Measurements from ENCODE around the gene MAP7. TPM values are rescaled to one million over a fixed set of nuclear protein-coding genes. Genes with fewer than 3 reads are reported as not detected.

MAP7 gene
- total and polyA plus RNA-seq, 9 of the 15 experiments (the other 6 are each of a cell fraction or from before 2014, with no cell fraction given): 0.76 to 7.7 (median 3.9) TPM

GRCh38 chr6:136333824-136334464 is 216.3 kb downstream of the MAP7 start:
- FAIRE-seq (peak; percentile 26), ATAC-seq (peak; percentile 78), DNase-seq (ENCODE audit: extremely low read depth in 1 of 4, low spot score in 3 of 4) (peak in 2 of 4 experiments; percentile 34 to 70)
- Histone ChIP-seq H3K9me3 (replicated peaks; ENCODE audit: control insufficient read depth, insufficient read depth, low read depth, low read length) (no peaks in the 10 kb centered on the region), H4K20me1 (replicated peaks; ENCODE audit: control insufficient read depth, insufficient read depth, low read length) (no peaks in the 10 kb centered on the region), H3K4me1 (replicated peaks in 1 of 2; ENCODE audit: control insufficient read depth in 2 of 2, insufficient read depth in 2 of 2, low read length in 2 of 2) (peaks cover 11 to 21% of the 10 kb centered on the region in 2 experiments; a peak in 4 of 5 replicates), H3K27ac (ENCODE audit: extremely low read depth, low read depth, low read length) (no peak overlapping the region; the same call in 2 of the 3 replicates), H3K4me2 (ENCODE audit: insufficient read depth, low read length) (peak overlapping the region; percentile 72), H3K4me3 (no peak overlapping the region), H3K9ac (ENCODE audit: insufficient read depth in 1 of 2, low read depth in 2 of 2, low read length in 2 of 2) (peak overlapping the region; percentile 6 to 78; a peak in 2 of 4 replicates), H3K27me3 (ENCODE audit: control insufficient read depth in 2 of 2, insufficient read depth in 2 of 2, low read length in 2 of 2) (peaks cover 3 to 23% of the 10 kb centered on the region in 2 experiments; a peak in 4 of 5 replicates), H3K36me3 (ENCODE audit: control insufficient read depth, insufficient read depth, low read length) (no peaks in the 10 kb centered on the region), H3K9me1 (ENCODE audit: control insufficient read depth, insufficient read depth, low read length) (no peaks in the 10 kb centered on the region), H2AFZ (ENCODE audit: low read depth, low read length) (peak overlapping the region; percentile 77), H3K79me2 (ENCODE audit: control insufficient read depth, insufficient read depth, low read length) (no peaks in the 10 kb centered on the region)
- BruUV-seq (replicated peaks): no TSS peak
- in situ Hi-C loops (cut with MboI) (loop anchor here (25.0 kb wide), 1 partner anchor 203 kb away; no protein-coding TSS in a partner anchor), intact Hi-C loops (cut with micrococcal nuclease) (no loop called here)
- POLR2A ChIA-PET: interaction anchor here (0.7 to 4.0 kb wide), 8 partner anchors 8 to 95 kb away, joined by 3 to 18 read pairs (median 3); partner anchors contain the start of gene BCLAF1
- CTCF ChIA-PET (ENCODE audit: low intra/inter-chr PET ratio): interaction anchor here (0.5 kb wide), 1 partner anchor 1189 kb away, joined by 5 read pairs; no protein-coding TSS in a partner anchor
- 11% methylated on average over 11 of the region's 11 CpGs for WGBS (ENCODE audit: insufficient coverage, low coverage, missing lambda C conversion rate)
- TF ChIP-seq, protein P1, sequence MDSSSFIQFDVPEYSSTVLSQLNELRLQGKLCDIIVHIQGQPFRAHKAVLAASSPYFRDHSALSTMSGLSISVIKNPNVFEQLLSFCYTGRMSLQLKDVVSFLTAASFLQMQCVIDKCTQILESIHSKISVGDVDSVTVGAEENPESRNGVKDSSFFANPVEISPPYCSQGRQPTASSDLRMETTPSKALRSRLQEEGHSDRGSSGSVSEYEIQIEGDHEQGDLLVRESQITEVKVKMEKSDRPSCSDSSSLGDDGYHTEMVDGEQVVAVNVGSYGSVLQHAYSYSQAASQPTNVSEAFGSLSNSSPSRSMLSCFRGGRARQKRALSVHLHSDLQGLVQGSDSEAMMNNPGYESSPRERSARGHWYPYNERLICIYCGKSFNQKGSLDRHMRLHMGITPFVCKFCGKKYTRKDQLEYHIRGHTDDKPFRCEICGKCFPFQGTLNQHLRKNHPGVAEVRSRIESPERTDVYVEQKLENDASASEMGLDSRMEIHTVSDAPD (CRISPR knock-in tag; IDR thresholded peaks at IDR 0.05): no peak
- TF ChIP-seq TAL1 (IDR thresholded peaks at IDR 0.05) (peak; percentile 52; the same call in 1 of the 2 replicates), NFRKB (IDR thresholded peaks at IDR 0.05; ENCODE audit: low read depth) (peak; percentile 52; the same call in 1 of the 2 replicates), RCOR1 (IDR thresholded peaks at IDR 0.05; ENCODE audit: borderline replicate concordance in 1 of 2, low read depth in 2 of 2, low read length in 2 of 2) (0 out of 4 replicates have a peak, but pooled peaks of 1 of the 2 experiments have one; percentile 3), RAD21 (CRISPR knock-in tag; conservative IDR thresholded peaks at IDR 0.05 in 1 of 2, IDR thresholded peaks at IDR 0.05 in 1 of 2) (0 out of 4 replicates have a peak, but pooled peaks of 1 of the 2 experiments have one; percentile 14), POLR2G (IDR thresholded peaks at IDR 0.05; ENCODE audit: low read depth, low read length) (no peak), ZBTB11 (CRISPR knock-in tag; IDR thresholded peaks at IDR 0.05) (no peak), DMBX1 (CRISPR knock-in tag; IDR thresholded peaks at IDR 0.05; ENCODE audit: borderline replicate concordance) (peak; percentile 67), FOXA3 (CRISPR knock-in tag; conservative IDR thresholded peaks at IDR 0.05 in 1 of 2, IDR thresholded peaks at IDR 0.05 in 1 of 2) (no peak)
- TF ChIP-seq, protein P2, sequence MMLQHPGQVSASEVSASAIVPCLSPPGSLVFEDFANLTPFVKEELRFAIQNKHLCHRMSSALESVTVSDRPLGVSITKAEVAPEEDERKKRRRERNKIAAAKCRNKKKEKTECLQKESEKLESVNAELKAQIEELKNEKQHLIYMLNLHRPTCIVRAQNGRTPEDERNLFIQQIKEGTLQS (IDR thresholded peaks at IDR 0.05): peak; percentile 92
- TF ChIP-seq, protein P2 (CRISPR knock-in tag; conservative IDR thresholded peaks at IDR 0.05): peak; percentile 70
- TF ChIP-seq, protein P3, sequence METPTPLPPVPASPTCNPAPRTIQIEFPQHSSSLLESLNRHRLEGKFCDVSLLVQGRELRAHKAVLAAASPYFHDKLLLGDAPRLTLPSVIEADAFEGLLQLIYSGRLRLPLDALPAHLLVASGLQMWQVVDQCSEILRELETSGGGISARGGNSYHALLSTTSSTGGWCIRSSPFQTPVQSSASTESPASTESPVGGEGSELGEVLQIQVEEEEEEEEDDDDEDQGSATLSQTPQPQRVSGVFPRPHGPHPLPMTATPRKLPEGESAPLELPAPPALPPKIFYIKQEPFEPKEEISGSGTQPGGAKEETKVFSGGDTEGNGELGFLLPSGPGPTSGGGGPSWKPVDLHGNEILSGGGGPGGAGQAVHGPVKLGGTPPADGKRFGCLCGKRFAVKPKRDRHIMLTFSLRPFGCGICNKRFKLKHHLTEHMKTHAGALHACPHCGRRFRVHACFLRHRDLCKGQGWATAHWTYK (CRISPR knock-in tag; IDR thresholded peaks at IDR 0.05): 0 out of 2 replicates have a peak, but pooled peaks have one; percentile 19
